Measurements from ENCODE around the gene TRIOBP. TPM values are rescaled to one million over a fixed set of nuclear protein-coding genes. Genes with fewer than 3 reads are reported as not detected.
A peak's percentile ranks its signal among the peaks of the same experiment; 100 is the strongest.

Gene TRIOBP
- total RNA-seq, 2 donors from 2014 or later: 114 to 115 TPM

DNA sequence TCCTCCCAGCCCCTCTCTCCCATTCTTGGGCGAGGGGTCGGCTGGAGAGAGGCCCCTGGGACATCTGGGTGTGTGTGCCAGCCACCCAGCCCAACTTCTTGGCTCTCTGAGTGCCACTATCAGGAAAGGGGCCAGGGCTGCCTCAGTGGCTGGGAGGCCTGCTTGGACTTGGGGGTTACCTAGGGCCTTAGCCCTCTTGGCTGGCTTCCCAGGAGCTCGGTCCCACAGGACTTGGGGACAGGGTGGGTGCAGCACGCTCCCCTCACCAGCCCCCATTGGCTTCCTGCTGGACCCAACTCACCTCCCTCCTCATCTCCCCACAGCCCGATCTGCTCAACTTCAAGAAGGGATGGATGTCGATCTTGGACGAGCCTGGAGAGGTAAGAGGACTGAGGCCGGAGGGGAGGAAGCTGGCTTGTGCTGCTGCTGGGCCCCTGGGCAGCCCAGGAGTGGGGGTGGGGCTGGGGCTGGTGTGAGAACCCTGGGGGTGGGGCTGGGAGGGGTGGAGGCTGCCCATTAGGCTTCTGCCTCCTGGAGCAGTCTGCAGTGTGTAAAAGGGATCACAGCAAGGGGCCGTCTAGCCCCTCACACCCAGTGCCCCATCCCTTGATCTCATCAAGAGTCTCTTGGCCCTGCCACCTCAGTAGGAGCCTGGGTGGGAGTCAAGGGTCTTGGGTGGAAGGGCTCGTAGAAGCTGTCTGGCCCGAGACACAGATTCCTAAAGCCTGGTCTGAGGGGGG lies 54.8 kb downstream of the TRIOBP start:
- intact Hi-C loops (cut with DNase I): no loop called here
- peaks cover 44% of the 10 kb centered on the region for H3K4me1 ChIP-seq (replicated peaks)
- no peak overlapping the region for H3K4me3 ChIP-seq
- WGBS: 45% methylated on average over 11 of the region's 11 CpGs
- H3K9me3 ChIP-seq: no peaks in the 10 kb centered on the region
- peak overlapping the region; percentile 86 to 94 for H3K27ac ChIP-seq
- no peaks in the 10 kb centered on the region for H3K27me3 ChIP-seq (replicated peaks; ENCODE audit: insufficient read depth)
- TF ChIP-seq CTCF (IDR thresholded peaks at IDR 0.05) (no peak), POLR2AphosphoS5 (IDR thresholded peaks at IDR 0.05) (no peak), POLR2A (IDR thresholded peaks at IDR 0.05) (no peak)
- no peaks in the 10 kb centered on the region for H3K36me3 ChIP-seq
- DNase-seq (ENCODE audit: low spot score): no peak

DNA sequence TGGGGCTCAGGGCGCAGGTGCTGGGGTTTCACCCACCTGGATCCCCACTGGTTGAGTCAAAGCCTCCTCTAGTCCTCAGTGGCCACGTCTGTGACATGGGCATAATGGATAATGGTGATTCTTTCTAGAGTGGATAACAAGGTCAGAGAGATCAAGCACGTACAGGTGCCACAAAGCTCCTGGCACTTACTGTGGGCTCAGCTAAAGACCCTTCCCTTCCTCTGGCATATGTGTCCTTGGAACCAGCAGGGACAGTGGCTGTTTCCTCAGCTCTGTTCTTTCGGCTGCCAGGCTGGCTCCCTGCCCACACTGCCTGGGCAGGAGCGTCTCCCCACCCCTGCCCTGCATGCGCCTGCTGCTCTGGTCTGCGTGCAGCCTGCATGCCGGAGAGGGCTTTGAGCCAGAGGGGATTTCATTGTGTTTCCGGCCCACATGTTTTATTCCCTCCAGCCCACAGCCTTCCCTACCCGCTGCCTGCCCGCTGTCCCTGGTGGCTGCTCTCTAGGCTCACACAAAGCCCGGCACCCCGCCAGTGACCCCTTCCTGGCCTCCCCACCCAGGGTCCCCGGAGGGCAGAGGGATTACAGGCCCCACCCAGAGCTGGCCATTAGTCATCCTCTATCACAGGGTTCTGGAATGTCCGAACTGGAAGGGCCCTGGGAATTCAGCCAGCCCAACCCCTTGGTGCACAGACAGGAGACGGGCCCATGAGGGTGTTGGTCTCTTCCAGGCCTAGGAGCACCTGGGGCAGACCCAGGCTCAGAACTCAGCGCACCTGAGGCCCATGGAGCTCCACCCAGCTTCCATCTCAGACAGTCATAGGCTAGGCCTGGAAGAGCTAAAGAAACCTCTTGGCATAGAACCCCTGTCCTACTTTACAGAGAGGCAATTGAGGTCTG lies 55.6 kb downstream of the TRIOBP start:
- Histone ChIP-seq H3K9me3 (no peaks in the 10 kb centered on the region), H3K27ac (peak overlapping the region; percentile 86 to 94), H3K36me3 (peaks cover 0 to 3% of the 10 kb centered on the region in 2 donors), H3K4me3 (no peak overlapping the region), H3K4me1 (replicated peaks) (peaks cover 42% of the 10 kb centered on the region), H3K27me3 (replicated peaks; ENCODE audit: insufficient read depth) (no peaks in the 10 kb centered on the region)
- intact Hi-C loops (cut with DNase I): no loop called here
- TF ChIP-seq POLR2A (IDR thresholded peaks at IDR 0.05): peak; percentile 20
- TF ChIP-seq POLR2AphosphoS5 (IDR thresholded peaks at IDR 0.05): peak; percentile 75
- peak in 2 of 4 experiments; percentile 11 to 36 for TF ChIP-seq CTCF (IDR thresholded peaks at IDR 0.05)
- 26% methylated on average over 17 of the region's 17 CpGs for WGBS
- DNase-seq (ENCODE audit: low spot score): peak; percentile 88

- peaks cover 33% of the 10 kb centered on the region for H3K4me1 ChIP-seq (replicated peaks)
- no peaks in the 10 kb centered on the region for H3K9me3 ChIP-seq
- TF ChIP-seq CTCF (IDR thresholded peaks at IDR 0.05): no peak
- no peak for TF ChIP-seq POLR2A (IDR thresholded peaks at IDR 0.05)
- TF ChIP-seq POLR2AphosphoS5 (IDR thresholded peaks at IDR 0.05): no peak
- DNase-seq (ENCODE audit: low spot score): no peak
- intact Hi-C loops (cut with DNase I): no loop called here
- H3K27me3 ChIP-seq (replicated peaks; ENCODE audit: insufficient read depth): no peaks in the 10 kb centered on the region
- no peak overlapping the region for H3K4me3 ChIP-seq
- WGBS: 89% methylated on average over 10 of the region's 10 CpGs
- H3K36me3 ChIP-seq: peaks cover 0 to 16% of the 10 kb centered on the region in 2 donors
- H3K27ac ChIP-seq: peak overlapping the region; percentile 86 to 94
Observed at GRCh38 chr22:37753746-37754145, 56.9 kb downstream of the TRIOBP start.

- intact Hi-C loops (cut with DNase I): no loop called here
- WGBS: 92% methylated on average over 27 of the region's 27 CpGs
- Histone ChIP-seq H3K27ac (no peak overlapping the region), H3K36me3 (peaks cover 0 to 18% of the 10 kb centered on the region in 2 donors), H3K9me3 (no peaks in the 10 kb centered on the region), H3K27me3 (replicated peaks; ENCODE audit: insufficient read depth) (no peaks in the 10 kb centered on the region), H3K4me1 (replicated peaks) (peaks cover 6% of the 10 kb centered on the region), H3K4me3 (no peak overlapping the region)
- TF ChIP-seq CTCF (IDR thresholded peaks at IDR 0.05) (no peak), POLR2AphosphoS5 (IDR thresholded peaks at IDR 0.05) (no peak), POLR2A (IDR thresholded peaks at IDR 0.05) (no peak)
- DNase-seq (ENCODE audit: low spot score): no peak
Observed at GRCh38 chr22:37757663-37758062, 60.8 kb downstream of the TRIOBP start.
